Stomach smooth muscle (tissue), 2 donors: ENCODE data around the gene ADSL.

Experiments used
- H3K27ac ChIP-seq: one replicate; pipeline ENCODE4 v1.7.0; 2013; ENCODE audit warnings: mild to moderate bottlenecking, low read length, inconsistent platforms
- H3K27me3 ChIP-seq, 2 donors: one replicate each; pipeline ENCODE4 v1.7.0; 2013; ENCODE audit warnings: low read length in 2 of 2; ENCODE audit not compliant: insufficient read depth in 2 of 2, control insufficient read depth in 1 of 2
- H3K36me3 ChIP-seq, 2 donors: one replicate each; pipeline ENCODE4 v1.7.0; 2013; ENCODE audit warnings: low read length in 2 of 2; ENCODE audit not compliant: control insufficient read depth in 2 of 2, insufficient read depth in 2 of 2
- H3K4me1 ChIP-seq: one replicate; pipeline ENCODE4 v1.7.0; 2013; ENCODE audit warnings: low read length; ENCODE audit not compliant: control insufficient read depth, insufficient read depth
- H3K4me3 ChIP-seq, 2 donors: one replicate each; pipeline ENCODE4 v1.7.0; 2013; ENCODE audit warnings: low read length in 2 of 2
- H3K9ac ChIP-seq, 2 donors: one replicate each; pipeline ENCODE4 v1.7.0; 2013; ENCODE audit warnings: low read length in 2 of 2, mild to moderate bottlenecking in 1 of 2
- H3K9me3 ChIP-seq, 2 donors: one replicate each; pipeline ENCODE4 v1.7.0; 2013; ENCODE audit warnings: low read length in 2 of 2; ENCODE audit not compliant: control insufficient read depth in 2 of 2
- donor health status: healthy.
- donor health status: Pancreatic carcinoma.

The ADSL gene

GRCh38 chr22:40426594-40427333 is 80.5 kb downstream of the ADSL start:
- Histone ChIP-seq H3K4me1 (peaks cover 7% of the 10 kb centered on the region), H3K27ac (no peak overlapping the region), H3K36me3 (peaks cover 48 to 60% of the 10 kb centered on the region in 2 donors)

GRCh38 chr22:40428796-40429195 is 82.5 kb downstream of the ADSL start:
- Histone ChIP-seq H3K27me3 (no peaks in the 10 kb centered on the region), H3K36me3 (peaks cover 30 to 43% of the 10 kb centered on the region in 2 donors), H3K9ac (no peak overlapping the region), H3K27ac (no peak overlapping the region), H3K9me3 (no peaks in the 10 kb centered on the region), H3K4me3 (no peak overlapping the region), H3K4me1 (peaks cover 10% of the 10 kb centered on the region)

More at GRCh38 chr22:40426594-40427333, 80.5 kb downstream of the ADSL start:
- Histone ChIP-seq H3K9ac (no peak overlapping the region), H3K27me3 (no peaks in the 10 kb centered on the region), H3K9me3 (no peaks in the 10 kb centered on the region), H3K4me3 (no peak overlapping the region)

DNA sequence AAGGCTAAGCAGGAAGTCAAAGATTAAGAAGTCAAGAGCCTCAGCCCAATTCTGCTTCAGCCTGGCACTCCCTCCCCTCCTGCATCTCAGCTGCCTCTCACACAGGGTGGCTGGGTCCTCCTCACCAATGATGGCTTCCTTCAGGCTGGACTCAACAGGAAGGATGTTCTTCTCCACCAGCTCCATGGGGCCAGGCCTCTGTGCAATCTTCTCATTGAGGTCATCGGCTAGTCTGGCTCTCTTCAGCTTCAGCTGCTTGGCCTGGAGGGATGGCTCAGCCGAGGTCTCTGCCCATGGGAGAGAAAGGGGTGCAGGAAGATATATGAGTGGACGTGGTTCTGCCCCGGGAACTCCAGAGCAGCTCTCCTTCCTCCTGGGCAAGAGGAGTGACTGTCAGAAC is 83.2 kb downstream of the ADSL start:
- Histone ChIP-seq H3K4me3 (no peak overlapping the region), H3K9ac (peak overlapping the region in 1 of 2 donors; percentile 29), H3K27ac (no peak overlapping the region), H3K36me3 (peaks cover 28 to 38% of the 10 kb centered on the region in 2 donors), H3K27me3 (no peaks in the 10 kb centered on the region), H3K9me3 (no peaks in the 10 kb centered on the region), H3K4me1 (peaks cover 10% of the 10 kb centered on the region)

DNA sequence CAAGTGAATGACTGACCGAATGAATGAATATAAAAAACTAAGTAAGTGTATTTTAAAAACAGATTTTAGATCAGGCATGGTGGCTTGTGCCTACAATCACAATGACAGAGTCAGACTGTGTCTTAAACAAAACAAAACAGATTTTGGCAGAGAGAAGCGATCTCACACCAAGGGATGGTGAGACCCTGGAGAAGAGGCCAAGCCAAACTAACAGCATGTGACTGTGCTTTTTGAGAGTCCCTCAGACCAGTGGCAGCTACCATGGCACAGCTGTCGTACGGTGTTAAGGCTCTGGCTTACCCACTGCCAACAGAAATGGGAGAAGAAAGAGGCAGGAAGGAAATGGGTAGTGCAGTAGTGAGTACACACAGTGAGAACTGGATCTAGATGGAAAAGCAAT is 84.7 kb downstream of the ADSL start:
- Histone ChIP-seq H3K4me3 (no peak overlapping the region), H3K9ac (no peak overlapping the region), H3K27ac (no peak overlapping the region), H3K27me3 (no peaks in the 10 kb centered on the region), H3K4me1 (peaks cover 9% of the 10 kb centered on the region), H3K36me3 (peaks cover 24 to 31% of the 10 kb centered on the region in 2 donors), H3K9me3 (no peaks in the 10 kb centered on the region)

DNA sequence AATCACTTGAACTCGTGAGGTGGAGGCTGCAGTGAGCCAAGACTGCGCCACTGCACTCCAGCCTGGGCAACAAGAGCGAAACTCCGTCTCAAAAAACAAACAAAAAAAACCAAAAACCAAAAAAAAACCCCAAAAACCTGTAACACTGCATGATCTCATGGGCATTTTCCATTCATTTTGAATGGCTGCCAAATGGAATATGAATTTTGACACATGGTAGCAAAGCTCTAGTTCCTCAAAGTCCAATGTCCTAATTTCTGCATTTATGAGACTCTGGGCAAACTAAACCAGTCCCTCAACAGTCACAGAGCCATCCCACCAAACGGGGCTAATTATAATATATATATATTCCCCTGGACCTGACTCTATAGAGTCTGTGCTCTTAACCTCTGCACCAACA is 85.9 kb downstream of the ADSL start:
- H3K4me3 ChIP-seq = no peak overlapping the region
- peaks cover 16% of the 10 kb centered on the region for H3K4me1 ChIP-seq
- H3K27ac ChIP-seq = no peak overlapping the region
- no peaks in the 10 kb centered on the region for H3K9me3 ChIP-seq
- no peaks in the 10 kb centered on the region for H3K27me3 ChIP-seq
- no peak overlapping the region for H3K9ac ChIP-seq
- peaks cover 24 to 28% of the 10 kb centered on the region in 2 donors for H3K36me3 ChIP-seq

DNA sequence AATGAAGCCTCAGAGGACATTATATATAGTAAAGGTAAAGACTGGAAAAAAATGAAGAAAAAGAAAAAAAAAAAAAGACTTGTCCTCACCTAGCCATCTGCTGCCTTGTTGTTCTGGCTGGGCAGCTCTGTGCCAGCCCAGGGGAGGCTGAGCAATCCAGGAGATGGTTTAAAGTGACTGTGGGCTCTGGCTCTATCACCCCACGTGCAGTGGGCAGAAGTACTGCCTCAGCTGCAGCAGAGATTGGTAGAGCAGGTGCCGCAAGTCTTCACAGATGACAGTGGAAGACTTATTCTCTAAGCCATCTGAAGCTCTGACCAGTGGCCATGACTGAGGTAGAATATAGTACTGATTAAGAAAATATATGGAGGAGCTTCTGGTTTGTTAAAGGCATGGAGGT is 86.3 kb downstream of the ADSL start:
- H3K27ac ChIP-seq = no peak overlapping the region
- peaks cover 20% of the 10 kb centered on the region for H3K4me1 ChIP-seq
- H3K4me3 ChIP-seq = no peak overlapping the region
- H3K9ac ChIP-seq = no peak overlapping the region
- peaks cover 20 to 26% of the 10 kb centered on the region in 2 donors for H3K36me3 ChIP-seq
- H3K9me3 ChIP-seq = no peaks in the 10 kb centered on the region
- H3K27me3 ChIP-seq = no peaks in the 10 kb centered on the region

GRCh38 chr22:40433416-40434090 is 87.3 kb downstream of the ADSL start:
- H3K27me3 ChIP-seq = no peaks in the 10 kb centered on the region
- H3K4me3 ChIP-seq = no peak overlapping the region
- H3K9me3 ChIP-seq = no peaks in the 10 kb centered on the region
- no peak overlapping the region for H3K9ac ChIP-seq
- H3K4me1 ChIP-seq = peaks cover 22% of the 10 kb centered on the region
- no peak overlapping the region for H3K27ac ChIP-seq
- H3K36me3 ChIP-seq = peaks cover 17 to 21% of the 10 kb centered on the region in 2 donors

DNA sequence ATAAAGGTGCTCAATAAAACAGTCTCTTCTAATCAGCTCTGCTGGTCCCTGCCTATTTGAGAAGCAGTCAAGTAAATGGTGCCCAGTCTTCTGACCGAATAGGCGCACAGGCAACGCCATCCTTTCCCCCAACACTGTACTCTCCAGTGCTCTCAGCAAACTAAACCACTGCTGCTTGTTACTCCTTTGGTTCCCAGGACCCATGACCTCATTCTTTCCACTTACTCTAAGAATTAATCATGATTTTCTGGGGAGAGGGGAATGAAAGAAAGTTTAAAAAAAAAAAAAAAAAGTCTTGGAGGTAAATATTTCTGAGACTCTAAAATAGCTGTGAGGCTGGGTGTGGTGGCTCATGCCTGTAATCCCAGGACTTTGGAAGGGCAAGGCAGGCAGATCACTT is 87.8 kb downstream of the ADSL start:
- Histone ChIP-seq H3K27ac (no peak overlapping the region), H3K36me3 (peaks cover 11 to 17% of the 10 kb centered on the region in 2 donors), H3K9me3 (no peaks in the 10 kb centered on the region), H3K4me3 (no peak overlapping the region), H3K9ac (no peak overlapping the region), H3K27me3 (no peaks in the 10 kb centered on the region), H3K4me1 (peaks cover 22% of the 10 kb centered on the region)

DNA sequence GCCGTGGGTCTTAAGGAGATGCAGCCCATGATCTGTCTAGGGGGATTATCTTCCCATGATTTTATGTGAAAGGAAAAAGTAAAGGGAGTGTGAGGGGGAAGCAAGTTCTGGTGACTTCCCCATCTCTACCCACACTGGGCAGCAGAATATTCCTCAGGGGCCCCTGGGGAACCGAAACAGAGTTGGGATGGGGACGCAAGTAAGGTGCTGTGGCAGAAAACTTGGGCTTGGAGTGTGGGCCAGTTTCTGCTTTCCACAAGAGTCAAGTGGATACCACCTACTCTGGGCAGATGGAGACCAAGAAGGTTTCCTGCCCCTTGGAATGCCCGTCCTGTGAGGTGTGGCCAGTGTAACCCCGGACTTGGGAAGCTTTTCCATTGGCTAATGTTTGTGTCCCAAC is 88.4 kb downstream of the ADSL start:
- Histone ChIP-seq H3K4me3 (no peak overlapping the region), H3K27ac (no peak overlapping the region), H3K9me3 (no peaks in the 10 kb centered on the region), H3K27me3 (no peaks in the 10 kb centered on the region), H3K4me1 (peaks cover 22% of the 10 kb centered on the region), H3K36me3 (peaks cover 5 to 11% of the 10 kb centered on the region in 2 donors), H3K9ac (no peak overlapping the region)

- peak overlapping the region; percentile 41 to 62 for H3K4me3 ChIP-seq
- H3K9me3 ChIP-seq = no peaks in the 10 kb centered on the region
- peak overlapping the region; percentile 46 for H3K27ac ChIP-seq
- peaks cover 4 to 8% of the 10 kb centered on the region in 2 donors for H3K36me3 ChIP-seq
- H3K27me3 ChIP-seq = no peaks in the 10 kb centered on the region
- peak overlapping the region; percentile 56 to 69 for H3K9ac ChIP-seq
- H3K4me1 ChIP-seq = peaks cover 22% of the 10 kb centered on the region
Observed at GRCh38 chr22:40436505-40437431, 90.5 kb downstream of the ADSL start.
